ENCODE results near the gene LAMA1.

Gene LAMA1

GRCh38 chr18:7082671-7083070 lies 34.9 kb downstream of the LAMA1 start:
- no peak for TF ChIP-seq CTCF (IDR thresholded peaks at IDR 0.05)

GRCh38 chr18:7079231-7079630 lies 38.4 kb downstream of the LAMA1 start:
- TF ChIP-seq CTCF (IDR thresholded peaks at IDR 0.05): no peak

GRCh38 chr18:7072593-7072992 lies 45.0 kb downstream of the LAMA1 start:
- no peak for TF ChIP-seq CTCF (IDR thresholded peaks at IDR 0.05)

- no peak for TF ChIP-seq CTCF (IDR thresholded peaks at IDR 0.05)
These were observed 46.0 kb downstream of the LAMA1 start for GRCh38 chr18:7071600-7071999.

GRCh38 chr18:7070466-7070865 lies 47.1 kb downstream of the LAMA1 start:
- no peak for TF ChIP-seq CTCF (IDR thresholded peaks at IDR 0.05)

GRCh38 chr18:7068871-7069590 lies 48.6 kb downstream of the LAMA1 start:
- no peak for TF ChIP-seq CTCF (IDR thresholded peaks at IDR 0.05)

GRCh38 chr18:7066965-7067555 lies 50.5 kb downstream of the LAMA1 start:
- no peak for TF ChIP-seq CTCF (IDR thresholded peaks at IDR 0.05)
